K562 (cell line): ENCODE measurements around the gene SIGLEC9. TPM values are rescaled to one million over a fixed set of nuclear protein-coding genes. Genes with fewer than 3 reads are reported as not detected.

Experiments
- ATAC-seq: fragments of 200-7000 bp; cut with Tn5 transposase; 3 replicates; pipeline ENCODE4 v1.9.1; 2020; ENCODE audit warnings: moderate library complexity
- Bru-seq: library from RNA; stranded (reverse); fragments of 400-500 nt; gene quantifications from one replicate; lab custom pipeline; 2021; lab: Mats Ljungman, UMichigan
- BruChase-seq, 2 experiments: library from RNA; stranded (reverse); fragments of 400-500 nt; gene quantifications; one replicate each; lab custom pipeline; 2021; lab: Mats Ljungman, UMichigan
- BruUV-seq: library from RNA; stranded (reverse); fragments of 400-500 nt; replicated peaks from 2 replicates; lab custom pipeline; 2021; lab: Mats Ljungman, UMichigan
- CTCF ChIA-PET: fragments of 300-600 bp; formaldehyde crosslinking; extraction: SDS; loops from one replicate; lab custom pipeline; 2021; ENCODE audit warnings: low intra/inter-chr PET ratio; lab: Yijun Ruan, JAX
- POLR2A ChIA-PET: fragments of 300-600, 350-650 bp; sonication (Branson Sonifier 250); formaldehyde crosslinking; extraction: SDS; loops from one replicate; lab custom pipeline; 2021; ENCODE audit warnings: antibody characterized with exemption, inconsistent platforms; lab: Yijun Ruan, JAX
- DNase-seq, 4 experiments: peaks; one replicate each; pipeline versions ENCODE4 v3.0.0 to v3.0.0-alpha.2; 2011 to 2018; ENCODE audit warnings: low spot score in 3 of 4, mixed read lengths in 3 of 4; ENCODE audit errors: extremely low read depth in 1 of 4
- FAIRE-seq: peaks from 2 replicates; lab custom pipeline; 2011; peaks lifted over from hg19 to GRCh38; lab: Jason Lieb, UNC
- H2AFZ ChIP-seq: 2 replicates; pipeline ENCODE4 v1.6.0; 2011; ENCODE audit warnings: low read depth, low read length, control low read depth, inconsistent platforms
- H3K27ac ChIP-seq: fragments of 200-600 bp; 3 replicates; pipeline ENCODE4 v1.8.0; 2011; ENCODE audit warnings: low read depth, mild to moderate bottlenecking, control low read depth, inconsistent platforms, low read length, moderate library complexity, mixed read lengths; ENCODE audit errors: extremely low read depth
- H3K27me3 ChIP-seq, 2 experiments: fragments of 300-600 bp in 1 of 2; 2 replicates in 1 of 2; 3 replicates in 1 of 2; pipeline versions ENCODE4 v1.6.0 to v1.8.0; 2011; ENCODE audit warnings: inconsistent platforms in 2 of 2, low read length in 2 of 2, mild to moderate bottlenecking in 1 of 2, mixed read lengths in 1 of 2, moderate library complexity in 1 of 2; ENCODE audit not compliant: control insufficient read depth in 2 of 2, insufficient read depth in 2 of 2
- H3K36me3 ChIP-seq: fragments of 300-600 bp; 3 replicates; pipeline ENCODE4 v1.8.0; 2011; ENCODE audit warnings: mild to moderate bottlenecking, low read length, inconsistent platforms; ENCODE audit not compliant: control insufficient read depth, insufficient read depth
- H3K4me1 ChIP-seq, 2 experiments: fragments of 200-600 bp in 1 of 2; replicated peaks in 1 of 2; 2 replicates in 1 of 2; 3 replicates in 1 of 2; pipeline versions ENCODE4 v1.5.1 to v1.8.0; 2011; ENCODE audit warnings: inconsistent platforms in 2 of 2, low read length in 2 of 2, mild to moderate bottlenecking in 1 of 2, mixed read lengths in 1 of 2, moderate library complexity in 1 of 2; ENCODE audit not compliant: control insufficient read depth in 2 of 2, insufficient read depth in 2 of 2
- H3K4me2 ChIP-seq: 2 replicates; pipeline ENCODE4 v1.6.1; 2011; ENCODE audit warnings: low read length, control low read depth, inconsistent platforms, mixed read lengths; ENCODE audit not compliant: insufficient read depth
- H3K4me3 ChIP-seq: fragments of 200-600 bp; sonication (generic), shearing (Covaris generic); 2 replicates; pipeline ENCODE4 v1.5.1; 2016; ENCODE audit warnings: control low read depth, inconsistent platforms
- H3K79me2 ChIP-seq: fragments of 200-600 bp; 3 replicates; pipeline ENCODE4 v1.8.0; 2011; ENCODE audit warnings: low read length, inconsistent platforms; ENCODE audit not compliant: control insufficient read depth, insufficient read depth
- H3K9ac ChIP-seq, 2 experiments: 2 replicates each; pipeline versions ENCODE4 v1.6.0 to v1.6.1; 2011; ENCODE audit warnings: low read depth in 2 of 2, low read length in 2 of 2, control low read depth in 1 of 2, inconsistent platforms in 1 of 2, mild to moderate bottlenecking in 1 of 2, mixed read lengths in 1 of 2; ENCODE audit not compliant: insufficient read depth in 1 of 2
- H3K9me1 ChIP-seq: one replicate; pipeline ENCODE4 v1.6.0; 2011; ENCODE audit warnings: inconsistent platforms, mild to moderate bottlenecking, low read length, moderate library complexity; ENCODE audit not compliant: control insufficient read depth, insufficient read depth
- H3K9me3 ChIP-seq: replicated peaks from 2 replicates; pipeline ENCODE4 v1.5.1; 2011; ENCODE audit warnings: low read depth, low read length, inconsistent platforms; ENCODE audit not compliant: control insufficient read depth, insufficient read depth
- H4K20me1 ChIP-seq: replicated peaks from 2 replicates; pipeline ENCODE4 v1.6.1; 2011; ENCODE audit warnings: low read length, inconsistent platforms, mixed read lengths; ENCODE audit not compliant: control insufficient read depth, insufficient read depth
- BRD9 ChIP-seq: fragments of 450-650 bp; IDR thresholded peaks from 2 replicates; pipeline ENCODE4 v1.6.1; 2018; ENCODE audit warnings: low read depth; ENCODE audit not compliant: partially characterized antibody
- E2F5 ChIP-seq: sonication (generic); formaldehyde crosslinking; IDR thresholded peaks from 2 replicates; pipeline ENCODE4 v1.8.0; 2022; ENCODE audit warnings: mild to moderate bottlenecking, missing genetic modification reagents
- HES1 ChIP-seq: fragments of 450-650 bp; IDR thresholded peaks from 2 replicates; pipeline ENCODE4 v1.6.1; 2016; ENCODE audit warnings: low read depth, mild to moderate bottlenecking, moderate library complexity
- KLF16 ChIP-seq: IDR thresholded peaks from 2 replicates; pipeline ENCODE4 v1.6.1; 2016; ENCODE audit warnings: antibody characterized with exemption
- NRF1 ChIP-seq, 2 experiments: fragments of 450-650 bp; IDR thresholded peaks in 1 of 2; conservative IDR thresholded peaks in 1 of 2; 2 replicates each; pipeline ENCODE4 v1.6.1; 2014; ENCODE audit warnings: mild to moderate bottlenecking in 2 of 2
- SRSF3 ChIP-seq: fragments of 200-400 bp; formaldehyde crosslinking; IDR thresholded peaks from 2 replicates; pipeline ENCODE4 v1.6.1; 2016; ENCODE audit warnings: mild to moderate bottlenecking, low read length, moderate library complexity; ENCODE audit not compliant: insufficient read depth
- TARDBP ChIP-seq: fragments of 450-650 bp; IDR thresholded peaks from 2 replicates; pipeline ENCODE4 v1.6.1; 2016
- TCF7 ChIP-seq: sonication (generic); IDR thresholded peaks from 2 replicates; pipeline ENCODE4 v1.6.1; 2016; ENCODE audit warnings: antibody characterized with exemption, borderline replicate concordance
- TEAD1 ChIP-seq, 2 experiments: fragments of 450-650 bp in 1 of 2; sonication (generic) in 1 of 2; formaldehyde crosslinking; IDR thresholded peaks; 2 replicates each; pipeline versions ENCODE4 v1.4.0 to v1.8.0; 2020 to 2022; ENCODE audit warnings: mild to moderate bottlenecking in 2 of 2, missing genetic modification reagents in 1 of 2
- WHSC1 ChIP-seq: IDR thresholded peaks from one replicate; pipeline ENCODE4 v1.6.1; 2012; ENCODE audit warnings: low read length, control low read depth, inconsistent platforms
- ZNF212 ChIP-seq: fragments of 450-650 bp; formaldehyde crosslinking; IDR thresholded peaks from 2 replicates; pipeline ENCODE4 v1.4.0; 2020; ENCODE audit warnings: mild to moderate bottlenecking
- ZNF232 ChIP-seq: sonication (generic); formaldehyde crosslinking; IDR thresholded peaks from 2 replicates; pipeline ENCODE4 v1.8.0; 2022; ENCODE audit warnings: mild to moderate bottlenecking, missing genetic modification reagents
- WGBS: fragments of 100-300 bp; shearing (Covaris generic); methylation state at CpG from one replicate; pipeline ENCODE4 v1.1.6; 2016; ENCODE audit warnings: low coverage, mixed read lengths; ENCODE audit not compliant: insufficient coverage; ENCODE audit errors: missing lambda C conversion rate; 5-methylcytosine and 5-hydroxymethylcytosine counted together
- in situ Hi-C: fragments of 300-500 bp; cut with MboI; formaldehyde crosslinking; loops from 4 replicates; pipeline ENCODE4 v1.15.0; 2018; ENCODE audit warnings: inconsistent platforms, mixed read lengths
- intact Hi-C: fragments of 100-400 bp; cut with micrococcal nuclease; formaldehyde crosslinking; loops from 2 replicates; pipeline ENCODE4 v1.14.2; 2022
- long read RNA-seq, 3 experiments: library from polyadenylated mRNA in 2 of 3; library from RNA in 1 of 3; unstranded in 2 of 3; stranded (forward) in 1 of 3; transcript quantifications; one replicate each; pipeline ENCODE4 v2.0.0, GENCODE V29; 2019 to 2022
- polyA minus RNA-seq, 3 experiments: library from RNA; depleted of rRNA, polyadenylated mRNA; stranded (reverse); fragments of >200 nt; gene quantifications; 2 replicates each; pipeline ENCODE4 v1.2.3, GENCODE V29; 2011
- polyA plus RNA-seq, 8 experiments: library from polyadenylated mRNA; depleted of rRNA in 4 of 8; stranded (reverse) in 5 of 8; unstranded in 3 of 8; fragments of >200 nt; fragmentation: Nextera tagmentation in 2 of 8; fragmentation: Illumina TruSeq in 1 of 8; extraction: Ambion mirVana in 2 of 8; extraction: Trizol in 1 of 8; gene quantifications; 2 replicates each; pipeline versions ENCODE4 v1.2.1 to v1.2.3, GENCODE V29; 2011 to 2014; ENCODE audit warnings: inconsistent platforms in 1 of 8, missing spikeins in 1 of 8
- total RNA-seq, 7 experiments: library from RNA; depleted of rRNA in 6 of 7; stranded (reverse); fragments of >200 nt in 6 of 7; fragmentation: Illumina TruSeq in 2 of 7; extraction: Trizol in 2 of 7; gene quantifications; 2 replicates each; pipeline versions ENCODE4 v1.2.1 to v1.2.3, GENCODE V29; 2011 to 2021; ENCODE audit warnings: low replicate concordance in 1 of 7
- TF ChIP-seq, protein P1 (sequence below): fragments of 250-450 bp; sonication (Bioruptor Pico); IDR thresholded peaks from 2 replicates; pipeline ENCODE4 v1.8.0; 2021; ENCODE audit warnings: moderate library complexity, mild to moderate bottlenecking, inconsistent platforms
- TF ChIP-seq, protein P2 (sequence below): fragments of 250-450 bp; sonication (Bioruptor Pico); IDR thresholded peaks from 2 replicates; pipeline ENCODE4 v1.8.0; 2021; ENCODE audit warnings: moderate library complexity, mild to moderate bottlenecking, inconsistent platforms
- TF ChIP-seq, protein P3 (sequence below), 2 experiments: fragments of 450-650 bp in 1 of 2; sonication (generic) in 1 of 2; formaldehyde crosslinking; conservative IDR thresholded peaks; 2 replicates each; pipeline versions ENCODE4 v1.4.0 to v1.8.1; 2020 to 2022; ENCODE audit warnings: mild to moderate bottlenecking in 1 of 2, missing genetic modification reagents in 1 of 2

SIGLEC9 gene
- total RNA-seq (2011; cell fraction: chromatin; rRNA removed; ENCODE audit: low replicate concordance): 0.35 TPM in 1 of 2 replicates, not detected in the other
- 0.26 and 0.67 TPM in 2 replicates for total RNA-seq (2011; cell fraction: nucleolus; rRNA removed)
- not detected in 2 replicates for total RNA-seq (2011; cell fraction: nucleoplasm; rRNA removed)
- total RNA-seq (2014; rRNA removed) (0.18 and 0.65 TPM in 2 replicates), total RNA-seq (2014; rRNA removed; fragmentation: Illumina TruSeq; extraction: Trizol) (not detected in 2 replicates), total RNA-seq (2015; rRNA removed; fragmentation: Illumina TruSeq; extraction: Trizol) (not detected in 2 replicates), total RNA-seq (2021) (0.22 TPM in 1 of 2 replicates, not detected in the other), polyA plus RNA-seq (2011; rRNA removed) (0.16 and 0.26 TPM in 2 replicates), polyA plus RNA-seq (2014; fragmentation: Illumina TruSeq; extraction: Trizol) (0.09 and 0.21 TPM in 2 replicates), polyA plus RNA-seq (2014; fragmentation: Nextera tagmentation; extraction: Ambion mirVana) (not detected), polyA plus RNA-seq (2014; rRNA removed) (0.18 and 0.34 TPM in 2 replicates), polyA minus RNA-seq (2011; rRNA and poly(A)+ RNA removed) (0.18 TPM in 1 of 2 replicates, not detected in the other), Bru-seq, nascent RNA (not detected), BruChase-seq, experiment 1, labeled RNA remaining after a 2-hour chase (percentile 8 among the genes with signal in this experiment), BruChase-seq, experiment 2, labeled RNA remaining after a 6-hour chase (percentile 17 among the genes with signal in this experiment)
- 0.21 and 0.54 TPM in 2 replicates for polyA plus RNA-seq (2011; cell fraction: cytosol; rRNA removed)
- polyA plus RNA-seq (2011; cell fraction: nucleus; rRNA removed): 0.31 and 0.78 TPM in 2 replicates
- polyA plus RNA-seq (2012): 0.20 and 0.53 TPM in 2 replicates
- not detected in 2 replicates for polyA minus RNA-seq (2011; cell fraction: cytosol; rRNA and poly(A)+ RNA removed)
- polyA minus RNA-seq (2011; cell fraction: nucleus; rRNA and poly(A)+ RNA removed): 0.54 TPM in 1 of 2 replicates, not detected in the other
- long read RNA-seq, experiment 1: 0 reads
- long read RNA-seq, experiment 2: 0 reads
- long read RNA-seq, experiment 3: 0 reads

GRCh38 chr19:51124729-51125128 is at the start of gene SIGLEC9:
TSS of gene SIGLEC9 (plus strand) at chr19:51124906. CDS start at chr19:51124975, 69 bp downstream.
- Histone ChIP-seq H2AFZ (peak within 1 kb of the TSS; percentile 52; the same call in 1 of the 2 replicates), H3K79me2 (no peaks in the 10 kb centered on the region), H3K27ac (no peak within 1 kb of the TSS), H3K4me1 (peaks cover 34 to 35% of the 10 kb centered on the region in 2 experiments), H3K27me3 (peaks cover under 1 to 34% of the 10 kb centered on the region in 2 experiments; a peak in 2 of 5 replicates), H3K9me3 (no peaks in the 10 kb centered on the region), H3K9ac (no peak within 1 kb of the TSS; a peak in 1 of 4 replicates), H3K4me3 (no peak within 1 kb of the TSS), H3K4me2 (no peak within 1 kb of the TSS), H3K36me3 (no peaks in the 10 kb centered on the region), H3K9me1 (no peaks in the 10 kb centered on the region), H4K20me1 (no peaks in the 10 kb centered on the region)
- CTCF ChIA-PET: no interaction called here
- FAIRE-seq (no peak), DNase-seq (no peak), ATAC-seq (no peak)
- 31% methylated on average over 12 of the region's 14 CpGs for WGBS
- intact Hi-C loops (no loop called here), in situ Hi-C loops (no loop called here)
- POLR2A ChIA-PET: interaction anchor here (0.6 kb wide), 1 partner anchor 16 kb away, joined by 4 read pairs; the partner anchor contains the start of gene CTU1
- no TSS peak for BruUV-seq
- TF ChIP-seq WHSC1 (no peak), TARDBP (no peak), SRSF3 (no peak), KLF16 (no peak), ZNF212 (CRISPR knock-in tag) (no peak), BRD9 (no peak), E2F5 (no peak), HES1 (no peak), NRF1 (conservative IDR thresholded peaks at IDR 0.05 in 1 of 2, IDR thresholded peaks at IDR 0.05 in 1 of 2) (no peak), TCF7 (no peak), TEAD1 (CRISPR knock-in tag; IDR thresholded peaks at IDR 0.05) (no peak), ZNF232 (CRISPR knock-in tag) (no peak)
- TF ChIP-seq, protein P1, sequence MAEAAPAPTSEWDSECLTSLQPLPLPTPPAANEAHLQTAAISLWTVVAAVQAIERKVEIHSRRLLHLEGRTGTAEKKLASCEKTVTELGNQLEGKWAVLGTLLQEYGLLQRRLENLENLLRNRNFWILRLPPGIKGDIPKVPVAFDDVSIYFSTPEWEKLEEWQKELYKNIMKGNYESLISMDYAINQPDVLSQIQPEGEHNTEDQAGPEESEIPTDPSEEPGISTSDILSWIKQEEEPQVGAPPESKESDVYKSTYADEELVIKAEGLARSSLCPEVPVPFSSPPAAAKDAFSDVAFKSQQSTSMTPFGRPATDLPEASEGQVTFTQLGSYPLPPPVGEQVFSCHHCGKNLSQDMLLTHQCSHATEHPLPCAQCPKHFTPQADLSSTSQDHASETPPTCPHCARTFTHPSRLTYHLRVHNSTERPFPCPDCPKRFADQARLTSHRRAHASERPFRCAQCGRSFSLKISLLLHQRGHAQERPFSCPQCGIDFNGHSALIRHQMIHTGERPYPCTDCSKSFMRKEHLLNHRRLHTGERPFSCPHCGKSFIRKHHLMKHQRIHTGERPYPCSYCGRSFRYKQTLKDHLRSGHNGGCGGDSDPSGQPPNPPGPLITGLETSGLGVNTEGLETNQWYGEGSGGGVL (CRISPR knock-in tag): no peak
- TF ChIP-seq, protein P2, sequence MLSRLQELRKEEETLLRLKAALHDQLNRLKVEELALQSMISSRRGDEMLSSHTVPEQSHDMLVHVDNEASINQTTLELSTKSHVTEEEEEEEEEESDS: no peak
- TF ChIP-seq, protein P3, sequence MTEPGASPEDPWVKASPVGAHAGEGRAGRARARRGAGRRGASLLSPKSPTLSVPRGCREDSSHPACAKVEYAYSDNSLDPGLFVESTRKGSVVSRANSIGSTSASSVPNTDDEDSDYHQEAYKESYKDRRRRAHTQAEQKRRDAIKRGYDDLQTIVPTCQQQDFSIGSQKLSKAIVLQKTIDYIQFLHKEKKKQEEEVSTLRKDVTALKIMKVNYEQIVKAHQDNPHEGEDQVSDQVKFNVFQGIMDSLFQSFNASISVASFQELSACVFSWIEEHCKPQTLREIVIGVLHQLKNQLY (CRISPR knock-in tag; conservative IDR thresholded peaks at IDR 0.05): no peak
